ENCODE measurements around the gene FZR1.
"Not testable (repeated sequence)": the region's sequence is repeated elsewhere in the genome, so short reads cannot be mapped to it uniquely, and the experiment has no call there.

FZR1 gene

GRCh38 chr19:3528080-3528479 lies 22.0 kb downstream of the FZR1 start:
- no peaks in the 10 kb centered on the region for H3K27me3 ChIP-seq (ENCODE audit: low read length)
- H4K20me1 ChIP-seq (ENCODE audit: low read depth, low read length): no peaks in the 10 kb centered on the region
- no peaks in the 10 kb centered on the region for H3K79me2 ChIP-seq (ENCODE audit: insufficient read depth, low read length)
- H3K4me3 ChIP-seq (ENCODE audit: insufficient read depth, low read length, poor library complexity, severe bottlenecking): no peak overlapping the region
- H3K9me2 ChIP-seq (replicated peaks; ENCODE audit: insufficient read depth, low read length): no peaks in the 10 kb centered on the region
- TF ChIP-seq EZH2phosphoT487 (conservative IDR thresholded peaks at IDR 0.05; ENCODE audit: low read length): no peak
- no peak for TF ChIP-seq CTCF (IDR thresholded peaks at IDR 0.05; ENCODE audit: insufficient read depth, low read length, poor library complexity, severe bottlenecking)
- H3K27ac ChIP-seq (ENCODE audit: low read depth, low read length): no peak overlapping the region
- no peaks in the 10 kb centered on the region for H3K9me3 ChIP-seq (ENCODE audit: insufficient read depth, low read length)
- H3K36me3 ChIP-seq (ENCODE audit: low read length): no peaks in the 10 kb centered on the region
- H3K4me2 ChIP-seq (ENCODE audit: low read depth, low read length, poor library complexity, severe bottlenecking): no peak overlapping the region
- no peaks in the 10 kb centered on the region for H3F3A ChIP-seq (ENCODE audit: insufficient read depth)
- no peak overlapping the region for H2AFZ ChIP-seq (ENCODE audit: low read depth, low read length, severe bottlenecking)
- H3K9ac ChIP-seq (ENCODE audit: low read length): no peak overlapping the region

- no peaks in the 10 kb centered on the region for H3K27me3 ChIP-seq (ENCODE audit: low read length)
- no peaks in the 10 kb centered on the region for H4K20me1 ChIP-seq (ENCODE audit: low read depth, low read length)
- no peaks in the 10 kb centered on the region for H3K36me3 ChIP-seq (ENCODE audit: low read length)
Observed at GRCh38 chr19:3528539-3529211, 22.6 kb downstream of the FZR1 start.

GRCh38 chr19:3529299-3529698 lies 23.2 kb downstream of the FZR1 start:
- not testable (repeated sequence) for H4K20me1 ChIP-seq (ENCODE audit: low read depth, low read length); H3K36me3 ChIP-seq (ENCODE audit: low read length); H3K9ac ChIP-seq (ENCODE audit: low read length); H3K27me3 ChIP-seq (ENCODE audit: low read length); H2AFZ ChIP-seq (ENCODE audit: low read depth, low read length, severe bottlenecking); H3K4me3 ChIP-seq (ENCODE audit: insufficient read depth, low read length, poor library complexity, severe bottlenecking); H3K9me3 ChIP-seq (ENCODE audit: insufficient read depth, low read length); H3K79me2 ChIP-seq (ENCODE audit: insufficient read depth, low read length); H3K27ac ChIP-seq (ENCODE audit: low read depth, low read length); H3F3A ChIP-seq (ENCODE audit: insufficient read depth); H3K9me2 ChIP-seq (replicated peaks; ENCODE audit: insufficient read depth, low read length); H3K4me2 ChIP-seq (ENCODE audit: low read depth, low read length, poor library complexity, severe bottlenecking)

More at GRCh38 chr19:3528539-3529211, 22.6 kb downstream of the FZR1 start:
- H3K79me2 ChIP-seq (ENCODE audit: insufficient read depth, low read length): no peaks in the 10 kb centered on the region
- H3K4me3 ChIP-seq (ENCODE audit: insufficient read depth, low read length, poor library complexity, severe bottlenecking): no peak overlapping the region
- no peak overlapping the region for H3K9ac ChIP-seq (ENCODE audit: low read length)
- H2AFZ ChIP-seq (ENCODE audit: low read depth, low read length, severe bottlenecking): no peak overlapping the region
- H3K9me2 ChIP-seq (replicated peaks; ENCODE audit: insufficient read depth, low read length): no peaks in the 10 kb centered on the region
- no peak overlapping the region for H3K4me2 ChIP-seq (ENCODE audit: low read depth, low read length, poor library complexity, severe bottlenecking)
- H3K9me3 ChIP-seq (ENCODE audit: insufficient read depth, low read length): no peaks in the 10 kb centered on the region
- no peak overlapping the region for H3K27ac ChIP-seq (ENCODE audit: low read depth, low read length)
- H3F3A ChIP-seq (ENCODE audit: insufficient read depth): no peaks in the 10 kb centered on the region
- TF ChIP-seq CTCF (IDR thresholded peaks at IDR 0.05; ENCODE audit: insufficient read depth, low read length, poor library complexity, severe bottlenecking) (no peak), EZH2phosphoT487 (conservative IDR thresholded peaks at IDR 0.05; ENCODE audit: low read length) (no peak)

- H3K9me2 ChIP-seq (replicated peaks; ENCODE audit: insufficient read depth, low read length): no peaks in the 10 kb centered on the region
- no peaks in the 10 kb centered on the region for H3F3A ChIP-seq (ENCODE audit: insufficient read depth)
- H3K4me3 ChIP-seq (ENCODE audit: insufficient read depth, low read length, poor library complexity, severe bottlenecking): no peak overlapping the region
- no peaks in the 10 kb centered on the region for H4K20me1 ChIP-seq (ENCODE audit: low read depth, low read length)
- no peaks in the 10 kb centered on the region for H3K9me3 ChIP-seq (ENCODE audit: insufficient read depth, low read length)
- TF ChIP-seq EZH2phosphoT487 (conservative IDR thresholded peaks at IDR 0.05; ENCODE audit: low read length) (no peak), CTCF (IDR thresholded peaks at IDR 0.05; ENCODE audit: insufficient read depth, low read length, poor library complexity, severe bottlenecking) (no peak)
- no peaks in the 10 kb centered on the region for H3K36me3 ChIP-seq (ENCODE audit: low read length)
- H3K27ac ChIP-seq (ENCODE audit: low read depth, low read length): no peak overlapping the region
- no peaks in the 10 kb centered on the region for H3K27me3 ChIP-seq (ENCODE audit: low read length)
- H3K79me2 ChIP-seq (ENCODE audit: insufficient read depth, low read length): no peaks in the 10 kb centered on the region
- no peak overlapping the region for H3K9ac ChIP-seq (ENCODE audit: low read length)
- H3K4me2 ChIP-seq (ENCODE audit: low read depth, low read length, poor library complexity, severe bottlenecking): no peak overlapping the region
- H2AFZ ChIP-seq (ENCODE audit: low read depth, low read length, severe bottlenecking): no peak overlapping the region
Observed at GRCh38 chr19:3530389-3530788, 24.3 kb downstream of the FZR1 start.
